HEK293 (cell line): ENCODE data around the gene LAMC3.

Experiments used
- CTCF ChIA-PET: fragments of 350-600 bp; formaldehyde crosslinking; extraction: SDS; loops from one replicate; lab custom pipeline; 2021; ENCODE audit warnings: antibody characterized with exemption; lab: Yijun Ruan, JAX
- POLR2A ChIA-PET: fragments of 300-600 bp; formaldehyde crosslinking; extraction: SDS; loops from one replicate; lab custom pipeline; 2020; ENCODE audit warnings: antibody characterized with exemption, inconsistent platforms; lab: Yijun Ruan, JAX
- H3K27ac ChIP-seq: fragments of 200-500 bp; sonication (Bioruptor generic); 2 replicates; pipeline ENCODE4 v1.5.1; 2014; ENCODE audit warnings: low read depth, low read length, control low read depth, inconsistent platforms; ENCODE audit errors: extremely low read depth
- H3K36me3 ChIP-seq, 2 experiments: fragments of 200-500 bp in 1 of 2; sonication (Bioruptor generic) in 1 of 2; 1 replicate in 1 of 2; 2 replicates in 1 of 2; pipeline ENCODE4 v1.5.1; 2014 to 2017; ENCODE audit warnings: inconsistent platforms in 2 of 2, low read length in 2 of 2; ENCODE audit not compliant: control insufficient read depth in 2 of 2, insufficient read depth in 1 of 2
- H3K4me1 ChIP-seq: fragments of 200-500 bp; sonication (Bioruptor generic); 2 replicates; pipeline ENCODE4 v1.5.1; 2014; ENCODE audit warnings: mild to moderate bottlenecking, low read length, inconsistent platforms; ENCODE audit not compliant: control insufficient read depth, insufficient read depth
- H3K4me3 ChIP-seq: 2 replicates; pipeline ENCODE4 v1.5.1; 2011; ENCODE audit warnings: low read depth, mild to moderate bottlenecking, control low read depth, low read length, moderate library complexity
- H3K9me3 ChIP-seq: fragments of 200-500 bp; sonication (Bioruptor generic); 2 replicates; pipeline ENCODE4 v1.5.1; 2014; ENCODE audit warnings: low read depth, low read length, inconsistent platforms; ENCODE audit not compliant: control insufficient read depth, insufficient read depth
- GLIS2 ChIP-seq: fragments of 450-650 bp; formaldehyde crosslinking; IDR thresholded peaks from 2 replicates; pipeline ENCODE4 v1.5.1; 2016; ENCODE audit warnings: missing biosample characterization, missing genetic modification characterization
- PRDM1 ChIP-seq: fragments of 450-650 bp; formaldehyde crosslinking; IDR thresholded peaks from 2 replicates; pipeline ENCODE4; 2016; ENCODE audit warnings: missing biosample characterization, missing genetic modification characterization
- PRDM2 ChIP-seq: fragments of 450-650 bp; formaldehyde crosslinking; IDR thresholded peaks from 2 replicates; pipeline ENCODE4 v1.5.1; 2016; ENCODE audit warnings: missing biosample characterization, missing genetic modification characterization, borderline replicate concordance
- RBAK ChIP-seq: fragments of 450-650 bp; formaldehyde crosslinking; IDR thresholded peaks from 2 replicates; pipeline ENCODE4 v1.5.1; 2016; ENCODE audit warnings: missing biosample characterization, missing genetic modification characterization
- SCRT1 ChIP-seq: fragments of 450-650 bp; formaldehyde crosslinking; IDR thresholded peaks from 2 replicates; pipeline ENCODE4 v1.5.1; 2016; ENCODE audit warnings: missing biosample characterization, missing genetic modification characterization, borderline replicate concordance
- TRIM28 ChIP-seq: IDR thresholded peaks from 2 replicates; pipeline ENCODE4 v1.6.1; 2011; ENCODE audit warnings: low read length, control low read depth, borderline replicate concordance
- WT1 ChIP-seq: fragments of 450-650 bp; formaldehyde crosslinking; IDR thresholded peaks from 2 replicates; pipeline ENCODE4 v1.5.1; 2016; ENCODE audit warnings: missing biosample characterization, missing genetic modification characterization
- ZNF140 ChIP-seq: fragments of 450-650 bp; formaldehyde crosslinking; IDR thresholded peaks from 2 replicates; pipeline ENCODE4 v1.5.1; 2016; ENCODE audit warnings: missing biosample characterization, missing genetic modification characterization
- ZNF169 ChIP-seq: fragments of 450-650 bp; formaldehyde crosslinking; IDR thresholded peaks from 2 replicates; pipeline ENCODE4 v1.5.1; 2016; ENCODE audit warnings: missing biosample characterization, missing genetic modification characterization
- ZNF223 ChIP-seq: fragments of 450-650 bp; formaldehyde crosslinking; IDR thresholded peaks from 2 replicates; pipeline ENCODE4 v1.5.1; 2016; ENCODE audit warnings: missing biosample characterization, missing genetic modification characterization
- ZNF24 ChIP-seq: fragments of 450-650 bp; formaldehyde crosslinking; IDR thresholded peaks from 2 replicates; pipeline ENCODE4 v1.5.1; 2016; ENCODE audit warnings: missing biosample characterization, missing genetic modification characterization
- ZNF280C ChIP-seq: fragments of 450-650 bp; formaldehyde crosslinking; IDR thresholded peaks from 2 replicates; pipeline ENCODE4 v1.5.1; 2016; ENCODE audit warnings: missing biosample characterization, missing genetic modification characterization
- ZNF341 ChIP-seq: fragments of 450-650 bp; formaldehyde crosslinking; IDR thresholded peaks from 2 replicates; pipeline ENCODE4; 2016; ENCODE audit warnings: low read depth, missing biosample characterization, missing genetic modification characterization
- ZNF366 ChIP-seq: fragments of 450-650 bp; formaldehyde crosslinking; conservative IDR thresholded peaks from 2 replicates; pipeline ENCODE4 v1.5.1; 2016; ENCODE audit warnings: missing biosample characterization, missing genetic modification characterization
- ZNF426 ChIP-seq: fragments of 450-650 bp; formaldehyde crosslinking; IDR thresholded peaks from 2 replicates; pipeline ENCODE4 v1.5.1; 2017; ENCODE audit warnings: missing biosample characterization, missing genetic modification characterization, mild to moderate bottlenecking, inconsistent platforms, moderate library complexity
- ZNF510 ChIP-seq: fragments of 450-650 bp; formaldehyde crosslinking; IDR thresholded peaks from 2 replicates; pipeline ENCODE4 v1.5.1; 2018; ENCODE audit warnings: mild to moderate bottlenecking, missing genetic modification characterization, missing biosample characterization; ENCODE audit not compliant: insufficient replicate concordance
- ZNF521 ChIP-seq: fragments of 450-650 bp; formaldehyde crosslinking; IDR thresholded peaks from 2 replicates; pipeline ENCODE4 v1.5.1; 2017; ENCODE audit warnings: missing biosample characterization, mild to moderate bottlenecking, missing genetic modification characterization
- ZNF530 ChIP-seq: fragments of 450-650 bp; formaldehyde crosslinking; IDR thresholded peaks from 2 replicates; pipeline ENCODE4 v1.5.1; 2016; ENCODE audit warnings: low read depth, missing biosample characterization, missing genetic modification characterization
- ZNF580 ChIP-seq: fragments of 450-650 bp; formaldehyde crosslinking; IDR thresholded peaks from 2 replicates; pipeline ENCODE4 v1.5.1; 2016; ENCODE audit warnings: missing biosample characterization, missing genetic modification characterization
- ZNF600 ChIP-seq: fragments of 450-650 bp; formaldehyde crosslinking; IDR thresholded peaks from 2 replicates; pipeline ENCODE4 v1.5.1; 2016; ENCODE audit warnings: missing biosample characterization, missing genetic modification characterization
- ZNF610 ChIP-seq: fragments of 450-650 bp; formaldehyde crosslinking; IDR thresholded peaks from 2 replicates; pipeline ENCODE4 v1.5.1; 2016; ENCODE audit warnings: missing biosample characterization, missing genetic modification characterization, borderline replicate concordance
- ZNF623 ChIP-seq: fragments of 450-650 bp; formaldehyde crosslinking; IDR thresholded peaks from 2 replicates; pipeline ENCODE4 v1.5.1; 2016; ENCODE audit warnings: missing biosample characterization, missing genetic modification characterization
- ZNF660 ChIP-seq: fragments of 450-650 bp; IDR thresholded peaks from 2 replicates; pipeline ENCODE4 v1.5.1; 2018; ENCODE audit warnings: missing biosample characterization, mild to moderate bottlenecking, missing genetic modification characterization
- ZNF701 ChIP-seq: fragments of 450-650 bp; formaldehyde crosslinking; IDR thresholded peaks from 2 replicates; pipeline ENCODE4 v1.5.1; 2016; ENCODE audit warnings: missing biosample characterization, missing genetic modification characterization
- ZSCAN23 ChIP-seq: fragments of 450-650 bp; formaldehyde crosslinking; IDR thresholded peaks from 2 replicates; pipeline ENCODE4 v1.5.1; 2016; ENCODE audit warnings: missing biosample characterization, missing genetic modification characterization
- ZSCAN30 ChIP-seq: fragments of 450-650 bp; IDR thresholded peaks from 2 replicates; pipeline ENCODE4 v1.5.1; 2018; ENCODE audit warnings: missing biosample characterization, mild to moderate bottlenecking, missing genetic modification characterization, moderate library complexity
- TF ChIP-seq, protein P1 (sequence below): fragments of 450-650 bp; formaldehyde crosslinking; IDR thresholded peaks from 2 replicates; pipeline ENCODE4 v1.5.1; 2016; ENCODE audit warnings: missing biosample characterization, missing genetic modification characterization
- TF ChIP-seq, protein P2 (sequence below): fragments of 450-650 bp; formaldehyde crosslinking; IDR thresholded peaks from 2 replicates; pipeline ENCODE4 v1.5.1; 2017; ENCODE audit warnings: missing biosample characterization, missing genetic modification characterization

The LAMC3 gene

DNA sequence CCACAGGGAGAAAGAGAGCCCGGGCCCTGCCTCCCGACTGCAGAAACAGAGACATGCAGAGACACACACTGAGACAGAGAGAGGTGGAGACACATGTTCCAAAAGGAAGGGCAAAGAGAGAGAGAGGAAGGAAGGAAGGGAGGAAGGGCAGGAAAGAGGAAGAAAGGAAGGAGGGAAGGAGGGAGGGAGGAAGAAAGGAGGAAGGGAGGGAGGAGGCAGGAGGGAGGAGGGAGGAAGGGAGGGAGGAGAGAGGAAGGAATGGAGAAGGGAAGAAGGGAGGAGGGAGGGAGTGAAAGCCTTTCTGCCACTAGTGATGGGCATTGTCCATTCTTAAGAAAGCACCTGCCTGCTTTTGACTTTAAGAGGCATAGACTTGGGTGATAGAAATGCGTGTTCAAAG is 38.1 kb upstream of the LAMC3 start:
- Histone ChIP-seq H3K36me3 (no peaks in the 10 kb centered on the region), H3K4me3 (no peak overlapping the region), H3K9me3 (no peaks in the 10 kb centered on the region), H3K4me1 (no peaks in the 10 kb centered on the region), H3K27ac (no peak overlapping the region)
- CTCF ChIA-PET: interaction anchor here (1.0 kb wide), 1 partner anchor 27 kb away, joined by 3 read pairs; no protein-coding TSS in a partner anchor
- POLR2A ChIA-PET: interaction anchor here (0.6 kb wide), 1 partner anchor 22 kb away, joined by 6 read pairs; no protein-coding TSS in a partner anchor
- TF ChIP-seq TRIM28: no peak
- TF ChIP-seq ZNF24 (tag by site-specific recombination): no peak
- peak; percentile 61; the same call in 1 of the 2 replicates for TF ChIP-seq PRDM1 (tag by site-specific recombination)
- TF ChIP-seq ZSCAN30 (tag by site-specific recombination): no peak
- TF ChIP-seq ZNF280C: no peak
- no peak for TF ChIP-seq ZNF530 (tag by site-specific recombination)
- TF ChIP-seq ZNF610 (tag by site-specific recombination): no peak
- no peak for TF ChIP-seq ZNF169 (tag by site-specific recombination)
- no peak for TF ChIP-seq ZNF426
- TF ChIP-seq ZNF600 (tag by site-specific recombination): no peak
- no peak for TF ChIP-seq ZNF140
- no peak for TF ChIP-seq SCRT1 (tag by site-specific recombination)
- TF ChIP-seq GLIS2 (tag by site-specific recombination): no peak
- TF ChIP-seq, protein P1, sequence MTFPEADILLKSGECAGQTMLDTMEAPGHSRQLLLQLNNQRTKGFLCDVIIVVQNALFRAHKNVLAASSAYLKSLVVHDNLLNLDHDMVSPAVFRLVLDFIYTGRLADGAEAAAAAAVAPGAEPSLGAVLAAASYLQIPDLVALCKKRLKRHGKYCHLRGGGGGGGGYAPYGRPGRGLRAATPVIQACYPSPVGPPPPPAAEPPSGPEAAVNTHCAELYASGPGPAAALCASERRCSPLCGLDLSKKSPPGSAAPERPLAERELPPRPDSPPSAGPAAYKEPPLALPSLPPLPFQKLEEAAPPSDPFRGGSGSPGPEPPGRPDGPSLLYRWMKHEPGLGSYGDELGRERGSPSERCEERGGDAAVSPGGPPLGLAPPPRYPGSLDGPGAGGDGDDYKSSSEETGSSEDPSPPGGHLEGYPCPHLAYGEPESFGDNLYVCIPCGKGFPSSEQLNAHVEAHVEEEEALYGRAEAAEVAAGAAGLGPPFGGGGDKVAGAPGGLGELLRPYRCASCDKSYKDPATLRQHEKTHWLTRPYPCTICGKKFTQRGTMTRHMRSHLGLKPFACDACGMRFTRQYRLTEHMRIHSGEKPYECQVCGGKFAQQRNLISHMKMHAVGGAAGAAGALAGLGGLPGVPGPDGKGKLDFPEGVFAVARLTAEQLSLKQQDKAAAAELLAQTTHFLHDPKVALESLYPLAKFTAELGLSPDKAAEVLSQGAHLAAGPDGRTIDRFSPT (tag by site-specific recombination): no peak
- TF ChIP-seq ZNF580 (tag by site-specific recombination): no peak
- TF ChIP-seq ZNF623 (tag by site-specific recombination): no peak
- TF ChIP-seq, protein P2, sequence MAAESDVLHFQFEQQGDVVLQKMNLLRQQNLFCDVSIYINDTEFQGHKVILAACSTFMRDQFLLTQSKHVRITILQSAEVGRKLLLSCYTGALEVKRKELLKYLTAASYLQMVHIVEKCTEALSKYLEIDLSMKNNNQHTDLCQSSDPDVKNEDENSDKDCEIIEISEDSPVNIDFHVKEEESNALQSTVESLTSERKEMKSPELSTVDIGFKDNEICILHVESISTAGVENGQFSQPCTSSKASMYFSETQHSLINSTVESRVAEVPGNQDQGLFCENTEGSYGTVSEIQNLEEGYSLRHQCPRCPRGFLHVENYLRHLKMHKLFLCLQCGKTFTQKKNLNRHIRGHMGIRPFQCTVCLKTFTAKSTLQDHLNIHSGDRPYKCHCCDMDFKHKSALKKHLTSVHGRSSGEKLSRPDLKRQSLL (tag by site-specific recombination): no peak
- no peak for TF ChIP-seq PRDM2 (tag by site-specific recombination)
- TF ChIP-seq ZNF341 (tag by site-specific recombination): peak; percentile 86
- no peak for TF ChIP-seq ZNF701 (tag by site-specific recombination)
- no peak for TF ChIP-seq ZNF510 (tag by site-specific recombination)
- TF ChIP-seq ZNF223 (tag by site-specific recombination): no peak
- TF ChIP-seq WT1 (tag by site-specific recombination): peak; percentile 49; the same call in 1 of the 2 replicates
- no peak for TF ChIP-seq ZNF660 (tag by site-specific recombination)
- no peak for TF ChIP-seq ZNF521
- TF ChIP-seq RBAK: no peak
- no peak for TF ChIP-seq ZSCAN23 (tag by site-specific recombination)
- peak; percentile 97 for TF ChIP-seq ZNF366 (tag by site-specific recombination)
